ENCODE data around the gene ATP11C. TPM values are rescaled to one million over a fixed set of nuclear protein-coding genes. Genes with fewer than 3 reads are reported as not detected.

Gene ATP11C
- total RNA-seq, 1 experiment from 2014 or later, result 38.6 TPM

- no peak for TF ChIP-seq USF1 (CRISPR knock-in tag; IDR thresholded peaks at IDR 0.05)
- TF ChIP-seq, protein P1, sequence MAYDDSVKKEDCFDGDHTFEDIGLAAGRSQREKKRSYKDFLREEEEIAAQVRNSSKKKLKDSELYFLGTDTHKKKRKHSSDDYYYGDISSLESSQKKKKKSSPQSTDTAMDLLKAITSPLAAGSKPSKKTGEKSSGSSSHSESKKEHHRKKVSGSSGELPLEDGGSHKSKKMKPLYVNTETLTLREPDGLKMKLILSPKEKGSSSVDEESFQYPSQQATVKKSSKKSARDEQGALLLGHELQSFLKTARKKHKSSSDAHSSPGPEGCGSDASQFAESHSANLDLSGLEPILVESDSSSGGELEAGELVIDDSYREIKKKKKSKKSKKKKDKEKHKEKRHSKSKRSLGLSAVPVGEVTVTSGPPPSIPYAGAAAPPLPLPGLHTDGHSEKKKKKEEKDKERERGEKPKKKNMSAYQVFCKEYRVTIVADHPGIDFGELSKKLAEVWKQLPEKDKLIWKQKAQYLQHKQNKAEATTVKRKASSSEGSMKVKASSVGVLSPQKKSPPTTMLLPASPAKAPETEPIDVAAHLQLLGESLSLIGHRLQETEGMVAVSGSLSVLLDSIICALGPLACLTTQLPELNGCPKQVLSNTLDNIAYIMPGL (CRISPR knock-in tag; IDR thresholded peaks at IDR 0.05), result no peak
- TF ChIP-seq NR2C2 (CRISPR knock-in tag; IDR thresholded peaks at IDR 0.05), result no peak
- TF ChIP-seq JUN (CRISPR knock-in tag; IDR thresholded peaks at IDR 0.05), result no peak
- TF ChIP-seq GTF2I (CRISPR knock-in tag; conservative IDR thresholded peaks at IDR 0.05), result no peak
- TF ChIP-seq FOXP1 (CRISPR knock-in tag; IDR thresholded peaks at IDR 0.05; ENCODE audit: borderline replicate concordance), result no peak
- no peak for TF ChIP-seq E2F5 (CRISPR knock-in tag; IDR thresholded peaks at IDR 0.05)
- TF ChIP-seq STAT6 (CRISPR knock-in tag; conservative IDR thresholded peaks at IDR 0.05; ENCODE audit: low read depth), result no peak
- no peak for TF ChIP-seq JAZF1 (CRISPR knock-in tag; IDR thresholded peaks at IDR 0.05)
- TF ChIP-seq ATF6 (CRISPR knock-in tag; IDR thresholded peaks at IDR 0.05), result no peak
- TF ChIP-seq PREB (CRISPR knock-in tag; IDR thresholded peaks at IDR 0.05; ENCODE audit: borderline replicate concordance), result no peak
- TF ChIP-seq SMAD3 (CRISPR knock-in tag; IDR thresholded peaks at IDR 0.05; ENCODE audit: borderline replicate concordance), result no peak
- no peak for TF ChIP-seq ZNF317 (CRISPR knock-in tag; IDR thresholded peaks at IDR 0.05; ENCODE audit: borderline replicate concordance, low read depth)
- no peak for TF ChIP-seq TEAD4 (CRISPR knock-in tag; IDR thresholded peaks at IDR 0.05)
- no peak for TF ChIP-seq NFATC4 (CRISPR knock-in tag; IDR thresholded peaks at IDR 0.05)
- peaks cover 26% of the 10 kb centered on the region for H3K4me1 Mint-ChIP-seq
- POLR2A ChIA-PET, result no interaction called here
- H3K4me3 Mint-ChIP-seq, result no peak overlapping the region
- CTCF ChIA-PET, result no interaction called here
- no peaks in the 10 kb centered on the region for H3K36me3 Mint-ChIP-seq
- no peak for ATAC-seq
- peak overlapping the region; percentile 66; the same call in 1 of the 2 replicates for H3K27ac Mint-ChIP-seq
- no peak for DNase-seq (ENCODE audit: low spot score)
- no peaks in the 10 kb centered on the region for H3K9me3 Mint-ChIP-seq
- H3K27me3 Mint-ChIP-seq (ENCODE audit: low read depth), result no peaks in the 10 kb centered on the region
Measured at GRCh38 chrX:139905051-139905450, 27.8 kb downstream of the ATP11C start.

DNA sequence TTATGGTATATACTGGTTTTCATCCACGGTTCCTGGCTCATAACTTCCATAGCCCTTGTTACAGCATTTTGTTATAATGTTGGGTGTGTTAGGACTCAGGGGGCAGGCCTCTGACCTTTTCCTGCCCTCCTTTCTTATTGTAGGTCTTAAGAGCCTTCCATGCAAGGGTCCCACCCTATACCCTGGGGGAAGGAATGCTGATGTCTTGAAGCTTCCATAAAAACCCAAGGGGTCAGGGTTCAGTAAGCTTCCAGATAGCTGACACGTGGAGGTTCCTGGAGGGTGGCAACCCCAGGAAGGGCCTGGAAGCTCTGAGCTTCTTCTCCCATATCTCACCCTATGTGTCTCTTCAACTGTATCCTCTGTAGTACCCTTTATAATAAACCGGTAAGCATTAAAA is 29.6 kb downstream of the ATP11C start:
- H3K27me3 Mint-ChIP-seq (ENCODE audit: low read depth), result no peaks in the 10 kb centered on the region
- 0 out of 2 replicates have a peak, but pooled peaks have one; percentile 18 for ATAC-seq
- no peak overlapping the region for H3K4me3 Mint-ChIP-seq
- no peak for DNase-seq (ENCODE audit: low spot score)
- no peak for TF ChIP-seq SMAD4 (CRISPR knock-in tag; IDR thresholded peaks at IDR 0.05)
- no peak for TF ChIP-seq TCF7 (CRISPR knock-in tag; IDR thresholded peaks at IDR 0.05; ENCODE audit: low read depth)
- H3K36me3 Mint-ChIP-seq, result no peaks in the 10 kb centered on the region
- H3K9me3 Mint-ChIP-seq, result no peaks in the 10 kb centered on the region
- ChIA-PET CTCF (no interaction called here), POLR2A (no interaction called here)
- peaks cover 21% of the 10 kb centered on the region for H3K4me1 Mint-ChIP-seq
- H3K27ac Mint-ChIP-seq, result no peak overlapping the region

Data from WTC11 (cell line).